Measurements from ENCODE around the gene PRDM11.

Gene PRDM11

GRCh38 chr11:45234306-45235006 lies 88.0 kb downstream of the PRDM11 start:
- no peaks in the 10 kb centered on the region for H4K20me1 ChIP-seq (ENCODE audit: insufficient read depth)
- no peak for TF ChIP-seq CTCF (conservative IDR thresholded peaks at IDR 0.05; ENCODE audit: low read depth, low read length)
- H3K27me3 ChIP-seq (ENCODE audit: insufficient read depth, low read depth): no peaks in the 10 kb centered on the region
- no peaks in the 10 kb centered on the region for H3K4me1 ChIP-seq (ENCODE audit: low read depth, poor library complexity, severe bottlenecking)
- H3K79me2 ChIP-seq (ENCODE audit: insufficient read depth, low read depth): no peaks in the 10 kb centered on the region
- H3K9ac ChIP-seq: no peak overlapping the region
- H3K4me2 ChIP-seq: no peak overlapping the region
- H3K36me3 ChIP-seq (ENCODE audit: insufficient read depth): no peaks in the 10 kb centered on the region
- H2AFZ ChIP-seq (ENCODE audit: low read depth): no peak overlapping the region
- H3K4me3 ChIP-seq (IDR thresholded peaks at IDR 0.05; ENCODE audit: insufficient read depth, low read depth, low read length): no peak overlapping the region
- no peak overlapping the region for H3K27ac ChIP-seq

GRCh38 chr11:45237711-45238315 lies 91.4 kb downstream of the PRDM11 start:
- Histone ChIP-seq H3K27ac (no peak overlapping the region), H3K4me1 (ENCODE audit: low read depth, poor library complexity, severe bottlenecking) (no peaks in the 10 kb centered on the region), H2AFZ (ENCODE audit: low read depth) (no peak overlapping the region), H3K4me3 (IDR thresholded peaks at IDR 0.05; ENCODE audit: insufficient read depth, low read depth, low read length) (no peak overlapping the region), H3K27me3 (ENCODE audit: insufficient read depth, low read depth) (no peaks in the 10 kb centered on the region), H3K79me2 (ENCODE audit: insufficient read depth, low read depth) (no peaks in the 10 kb centered on the region), H3K9ac (no peak overlapping the region), H4K20me1 (ENCODE audit: insufficient read depth) (no peaks in the 10 kb centered on the region), H3K4me2 (no peak overlapping the region), H3K36me3 (ENCODE audit: insufficient read depth) (no peaks in the 10 kb centered on the region)
- no peak for TF ChIP-seq CTCF (conservative IDR thresholded peaks at IDR 0.05; ENCODE audit: low read depth, low read length)

GRCh38 chr11:45238724-45239123 lies 92.3 kb downstream of the PRDM11 start:
- H2AFZ ChIP-seq (ENCODE audit: low read depth): no peak overlapping the region
- H3K36me3 ChIP-seq (ENCODE audit: insufficient read depth): no peaks in the 10 kb centered on the region
- TF ChIP-seq CTCF (conservative IDR thresholded peaks at IDR 0.05; ENCODE audit: low read depth, low read length): no peak

GRCh38 chr11:45239733-45240132 lies 93.3 kb downstream of the PRDM11 start:
- TF ChIP-seq CTCF (conservative IDR thresholded peaks at IDR 0.05; ENCODE audit: low read depth, low read length): no peak
- no peak overlapping the region for H3K9ac ChIP-seq
- no peak overlapping the region for H2AFZ ChIP-seq (ENCODE audit: low read depth)
- H3K27me3 ChIP-seq (ENCODE audit: insufficient read depth, low read depth): no peaks in the 10 kb centered on the region
- H3K79me2 ChIP-seq (ENCODE audit: insufficient read depth, low read depth): no peaks in the 10 kb centered on the region
- H3K4me2 ChIP-seq: no peak overlapping the region
- H3K36me3 ChIP-seq (ENCODE audit: insufficient read depth): no peaks in the 10 kb centered on the region
- H4K20me1 ChIP-seq (ENCODE audit: insufficient read depth): no peaks in the 10 kb centered on the region
- no peak overlapping the region for H3K27ac ChIP-seq
- H3K4me1 ChIP-seq (ENCODE audit: low read depth, poor library complexity, severe bottlenecking): no peaks in the 10 kb centered on the region
- no peak overlapping the region for H3K4me3 ChIP-seq (IDR thresholded peaks at IDR 0.05; ENCODE audit: insufficient read depth, low read depth, low read length)

More at GRCh38 chr11:45238724-45239123, 92.3 kb downstream of the PRDM11 start:
- Histone ChIP-seq H3K27me3 (ENCODE audit: insufficient read depth, low read depth) (no peaks in the 10 kb centered on the region), H3K4me2 (no peak overlapping the region), H3K27ac (no peak overlapping the region), H3K4me1 (ENCODE audit: low read depth, poor library complexity, severe bottlenecking) (no peaks in the 10 kb centered on the region), H3K4me3 (IDR thresholded peaks at IDR 0.05; ENCODE audit: insufficient read depth, low read depth, low read length) (no peak overlapping the region), H4K20me1 (ENCODE audit: insufficient read depth) (no peaks in the 10 kb centered on the region), H3K79me2 (ENCODE audit: insufficient read depth, low read depth) (no peaks in the 10 kb centered on the region), H3K9ac (no peak overlapping the region)

Measured in KMS-11 (cell line).